Mesothelial cell of epicardium (in vitro differentiated cells): ENCODE results near the gene BACH1. TPM values are rescaled to one million over a fixed set of nuclear protein-coding genes. Genes with fewer than 3 reads are reported as not detected.

Source experiments
- DNase-seq, 2 experiments: peaks; one replicate each; pipeline ENCODE4 v3.0.0; 2021; ENCODE audit warnings: low spot score in 2 of 2; ENCODE audit not compliant: unreplicated experiment in 2 of 2
- H3K27ac Mint-ChIP-seq: 2 replicates; pipeline ENCODE4 v1.8.0; 2021; ENCODE audit warnings: mixed read lengths
- H3K27me3 Mint-ChIP-seq: 2 replicates; pipeline ENCODE4 v1.8.0; 2021; ENCODE audit warnings: low read depth, mixed read lengths
- H3K36me3 Mint-ChIP-seq: 2 replicates; pipeline ENCODE4 v1.8.0; 2021; ENCODE audit warnings: mixed read lengths
- H3K4me1 Mint-ChIP-seq: 2 replicates; pipeline ENCODE4 v1.8.0; 2021; ENCODE audit warnings: mixed read lengths
- H3K4me3 Mint-ChIP-seq: 2 replicates; pipeline ENCODE4 v1.8.0; 2021; ENCODE audit warnings: mild to moderate bottlenecking, moderate library complexity, mixed read lengths
- H3K9me3 Mint-ChIP-seq: 2 replicates; pipeline ENCODE4 v1.8.0; 2021; ENCODE audit warnings: mixed read lengths
- total RNA-seq: library from RNA; stranded (reverse); gene quantifications from 3 replicates; pipeline ENCODE4 v1.2.1, GENCODE V29; 2021
- TF ChIP-seq, protein P1 (sequence below): fragments of 200-600 bp; sonication (generic); IDR thresholded peaks from one replicate; pipeline ENCODE4 v1.5.0; 2021; ENCODE audit warnings: antibody characterized with exemption; ENCODE audit not compliant: unreplicated experiment

BACH1 gene
- total RNA-seq, 1 donor from 2014 or later = 100 TPM

GRCh38 chr21:29301691-29302090 is 3.0 kb downstream of the BACH1 start:
- peaks cover 3% of the 10 kb centered on the region for H3K36me3 Mint-ChIP-seq
- TF ChIP-seq, protein P1, sequence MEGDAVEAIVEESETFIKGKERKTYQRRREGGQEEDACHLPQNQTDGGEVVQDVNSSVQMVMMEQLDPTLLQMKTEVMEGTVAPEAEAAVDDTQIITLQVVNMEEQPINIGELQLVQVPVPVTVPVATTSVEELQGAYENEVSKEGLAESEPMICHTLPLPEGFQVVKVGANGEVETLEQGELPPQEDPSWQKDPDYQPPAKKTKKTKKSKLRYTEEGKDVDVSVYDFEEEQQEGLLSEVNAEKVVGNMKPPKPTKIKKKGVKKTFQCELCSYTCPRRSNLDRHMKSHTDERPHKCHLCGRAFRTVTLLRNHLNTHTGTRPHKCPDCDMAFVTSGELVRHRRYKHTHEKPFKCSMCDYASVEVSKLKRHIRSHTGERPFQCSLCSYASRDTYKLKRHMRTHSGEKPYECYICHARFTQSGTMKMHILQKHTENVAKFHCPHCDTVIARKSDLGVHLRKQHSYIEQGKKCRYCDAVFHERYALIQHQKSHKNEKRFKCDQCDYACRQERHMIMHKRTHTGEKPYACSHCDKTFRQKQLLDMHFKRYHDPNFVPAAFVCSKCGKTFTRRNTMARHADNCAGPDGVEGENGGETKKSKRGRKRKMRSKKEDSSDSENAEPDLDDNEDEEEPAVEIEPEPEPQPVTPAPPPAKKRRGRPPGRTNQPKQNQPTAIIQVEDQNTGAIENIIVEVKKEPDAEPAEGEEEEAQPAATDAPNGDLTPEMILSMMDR = no peak
- peaks cover 54% of the 10 kb centered on the region for H3K4me1 Mint-ChIP-seq
- peak overlapping the region; percentile 9 for H3K27ac Mint-ChIP-seq
- H3K27me3 Mint-ChIP-seq = no peaks in the 10 kb centered on the region
- no peak for DNase-seq
- H3K9me3 Mint-ChIP-seq = peaks cover 8% of the 10 kb centered on the region
- peak overlapping the region; percentile 14 for H3K4me3 Mint-ChIP-seq

DNA sequence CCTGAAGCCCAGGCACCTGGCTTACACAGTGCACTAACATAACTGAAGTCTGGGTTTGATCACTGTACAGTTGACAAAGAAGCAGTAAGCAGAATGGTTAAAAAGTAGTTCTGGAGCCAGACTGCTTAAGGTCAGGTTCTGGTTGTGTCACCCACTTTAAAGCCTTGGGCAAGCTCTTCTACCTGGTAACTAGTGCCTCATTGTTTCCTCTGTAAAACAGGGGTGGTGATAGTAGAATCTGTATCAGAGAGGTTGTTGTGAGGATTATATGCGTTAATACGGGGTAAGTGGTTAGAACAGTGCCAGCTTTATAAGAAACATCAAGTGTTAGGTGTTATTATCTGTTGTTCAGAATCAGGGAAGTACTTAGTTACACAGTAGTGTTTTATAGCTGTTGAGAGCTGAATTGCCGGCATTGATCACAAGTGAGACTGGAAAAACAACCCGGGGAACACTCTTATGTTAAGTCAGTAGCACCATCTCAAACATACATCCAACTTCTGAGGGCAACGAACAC is 3.7 kb downstream of the BACH1 start:
- TF ChIP-seq, protein P1 = no peak
- Mint-ChIP-seq H3K4me3 (peak overlapping the region; percentile 14), H3K9me3 (peaks cover 3% of the 10 kb centered on the region), H3K4me1 (peaks cover 59% of the 10 kb centered on the region), H3K27me3 (no peaks in the 10 kb centered on the region), H3K27ac (peak overlapping the region; percentile 19), H3K36me3 (no peaks in the 10 kb centered on the region)
- DNase-seq = no peak

DNA sequence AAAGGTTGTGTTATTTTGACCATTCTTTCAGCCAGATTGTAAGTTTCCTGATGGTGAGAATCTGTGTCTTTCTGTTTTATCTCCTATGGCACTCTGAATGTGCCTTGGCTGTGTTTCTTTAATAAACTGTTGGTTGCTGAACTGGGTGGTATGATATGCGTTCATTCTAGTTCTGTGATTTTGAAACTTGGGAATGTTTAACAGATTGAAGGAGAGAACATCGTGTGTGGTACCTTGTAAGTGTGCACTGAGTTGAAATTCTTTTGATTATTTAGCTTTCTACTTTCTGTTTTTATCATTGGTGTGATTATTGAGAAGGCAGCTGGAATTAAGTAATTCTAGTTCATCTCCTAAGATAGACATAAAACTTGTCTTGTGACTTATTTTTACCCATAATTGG is 4.6 kb downstream of the BACH1 start:
- H3K27me3 Mint-ChIP-seq = no peaks in the 10 kb centered on the region
- H3K4me1 Mint-ChIP-seq = peaks cover 62% of the 10 kb centered on the region

GRCh38 chr21:29304597-29304996 is 5.9 kb downstream of the BACH1 start:
- Mint-ChIP-seq H3K4me3 (no peak overlapping the region), H3K9me3 (peaks cover 7% of the 10 kb centered on the region), H3K27me3 (no peaks in the 10 kb centered on the region), H3K27ac (peak overlapping the region; percentile 35), H3K36me3 (peaks cover 2% of the 10 kb centered on the region), H3K4me1 (peaks cover 64% of the 10 kb centered on the region)
- TF ChIP-seq, protein P1 = no peak
- DNase-seq = no peak

More for the DNA sequence above, 4.6 kb downstream of the BACH1 start:
- no peak for DNase-seq
- Mint-ChIP-seq H3K9me3 (no peaks in the 10 kb centered on the region), H3K4me3 (no peak overlapping the region), H3K27ac (peak overlapping the region; percentile 2), H3K36me3 (no peaks in the 10 kb centered on the region)
- TF ChIP-seq, protein P1 = no peak

GRCh38 chr21:29305068-29305467 is 6.3 kb downstream of the BACH1 start:
- Mint-ChIP-seq H3K4me3 (no peak overlapping the region), H3K36me3 (peaks cover 2% of the 10 kb centered on the region), H3K4me1 (peaks cover 60% of the 10 kb centered on the region), H3K27me3 (no peaks in the 10 kb centered on the region), H3K27ac (peak overlapping the region; percentile 41), H3K9me3 (peaks cover 7% of the 10 kb centered on the region)
- no peak for DNase-seq
- TF ChIP-seq, protein P1 = no peak

DNA sequence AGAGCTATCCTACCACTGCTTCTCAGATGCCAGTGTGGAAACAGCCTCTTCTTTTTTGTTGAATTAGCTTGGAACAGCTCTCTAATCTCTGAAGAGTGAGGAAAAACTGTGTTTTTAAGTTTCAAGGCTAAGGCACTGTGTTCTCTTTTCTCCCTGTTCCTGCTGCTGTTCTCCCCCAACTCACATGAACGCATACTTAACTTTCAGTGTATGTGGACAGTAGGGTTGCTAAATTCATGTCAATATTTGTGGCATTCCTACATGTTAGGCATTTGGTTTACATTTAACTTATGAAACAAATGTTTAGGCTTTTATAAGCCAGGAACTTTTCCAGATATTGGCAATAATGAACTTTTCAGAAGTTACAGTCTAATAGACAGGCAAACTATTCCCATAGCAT is 6.8 kb downstream of the BACH1 start:
- Mint-ChIP-seq H3K4me3 (no peak overlapping the region), H3K9me3 (peaks cover 11% of the 10 kb centered on the region), H3K4me1 (peaks cover 55% of the 10 kb centered on the region), H3K27me3 (no peaks in the 10 kb centered on the region), H3K27ac (no peak overlapping the region), H3K36me3 (peaks cover 5% of the 10 kb centered on the region)
- no peak for DNase-seq
- TF ChIP-seq, protein P1 = no peak
